Chondrocyte (in vitro differentiated cells): ENCODE data around the gene UTS2R. TPM values are rescaled to one million over a fixed set of nuclear protein-coding genes. Genes with fewer than 3 reads are reported as not detected.

ENCODE experiments used
- DNase-seq: peaks from one replicate; pipeline ENCODE4 v3.0.0; 2021; ENCODE audit warnings: mixed read lengths, low spot score
- H3K27ac Mint-ChIP-seq: one replicate; pipeline ENCODE4 v1.8.0; 2021; ENCODE audit warnings: mild to moderate bottlenecking, moderate library complexity, mixed read lengths; ENCODE audit not compliant: unreplicated experiment
- H3K27me3 Mint-ChIP-seq: 2 replicates; pipeline ENCODE4 v1.8.0; 2021; ENCODE audit warnings: low read depth, mixed read lengths
- H3K36me3 Mint-ChIP-seq: 2 replicates; pipeline ENCODE4 v1.8.0; 2021; ENCODE audit warnings: low read depth, mixed read lengths
- H3K4me1 Mint-ChIP-seq: 2 replicates; pipeline ENCODE4 v1.8.0; 2021; ENCODE audit warnings: low read depth, mild to moderate bottlenecking, mixed read lengths
- H3K4me3 Mint-ChIP-seq: one replicate; pipeline ENCODE4 v1.8.0; 2021; ENCODE audit warnings: mild to moderate bottlenecking, moderate library complexity, mixed read lengths; ENCODE audit not compliant: unreplicated experiment
- H3K9me3 Mint-ChIP-seq: 2 replicates; pipeline ENCODE4 v1.8.0; 2021; ENCODE audit warnings: low read depth, mixed read lengths
- total RNA-seq: library from RNA; stranded (reverse); gene quantifications from 3 replicates; pipeline ENCODE4 v1.2.1, GENCODE V29; 2021
- TF ChIP-seq, protein P1 (sequence below): fragments of 200-600 bp; sonication (generic); IDR thresholded peaks from 2 replicates; pipeline ENCODE4 v1.5.0; 2021; ENCODE audit warnings: antibody characterized with exemption, mild to moderate bottlenecking, moderate library complexity

The UTS2R gene
- total RNA-seq, 1 donor from 2014 or later = not detected

DNA sequence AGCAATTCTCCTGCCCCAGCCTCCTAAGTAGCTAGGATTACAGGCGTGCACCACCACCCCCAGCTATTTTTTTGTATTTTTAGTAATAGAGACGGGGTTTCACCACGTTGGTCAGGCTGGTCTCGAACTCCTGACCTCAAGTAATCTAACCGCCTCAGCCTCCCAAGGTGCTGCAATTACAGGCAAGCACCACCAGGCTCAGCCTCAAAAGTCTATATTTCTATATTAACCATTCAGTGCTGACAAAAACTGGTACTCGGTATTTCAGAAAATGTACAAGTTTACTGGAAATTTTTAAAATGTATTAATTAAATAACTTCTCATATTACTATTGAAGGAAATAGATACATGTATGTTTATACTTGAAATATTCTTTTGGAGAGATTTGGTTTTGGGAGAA, 45.2 kb downstream of the UTS2R start:
- Mint-ChIP-seq H3K4me1 (peaks cover 17% of the 10 kb centered on the region), H3K4me3 (no peak overlapping the region), H3K36me3 (peaks cover 2% of the 10 kb centered on the region), H3K9me3 (no peaks in the 10 kb centered on the region), H3K27me3 (no peaks in the 10 kb centered on the region), H3K27ac (no peak overlapping the region)
- no peak for DNase-seq
- TF ChIP-seq, protein P1, sequence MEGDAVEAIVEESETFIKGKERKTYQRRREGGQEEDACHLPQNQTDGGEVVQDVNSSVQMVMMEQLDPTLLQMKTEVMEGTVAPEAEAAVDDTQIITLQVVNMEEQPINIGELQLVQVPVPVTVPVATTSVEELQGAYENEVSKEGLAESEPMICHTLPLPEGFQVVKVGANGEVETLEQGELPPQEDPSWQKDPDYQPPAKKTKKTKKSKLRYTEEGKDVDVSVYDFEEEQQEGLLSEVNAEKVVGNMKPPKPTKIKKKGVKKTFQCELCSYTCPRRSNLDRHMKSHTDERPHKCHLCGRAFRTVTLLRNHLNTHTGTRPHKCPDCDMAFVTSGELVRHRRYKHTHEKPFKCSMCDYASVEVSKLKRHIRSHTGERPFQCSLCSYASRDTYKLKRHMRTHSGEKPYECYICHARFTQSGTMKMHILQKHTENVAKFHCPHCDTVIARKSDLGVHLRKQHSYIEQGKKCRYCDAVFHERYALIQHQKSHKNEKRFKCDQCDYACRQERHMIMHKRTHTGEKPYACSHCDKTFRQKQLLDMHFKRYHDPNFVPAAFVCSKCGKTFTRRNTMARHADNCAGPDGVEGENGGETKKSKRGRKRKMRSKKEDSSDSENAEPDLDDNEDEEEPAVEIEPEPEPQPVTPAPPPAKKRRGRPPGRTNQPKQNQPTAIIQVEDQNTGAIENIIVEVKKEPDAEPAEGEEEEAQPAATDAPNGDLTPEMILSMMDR = peak; percentile 35

DNA sequence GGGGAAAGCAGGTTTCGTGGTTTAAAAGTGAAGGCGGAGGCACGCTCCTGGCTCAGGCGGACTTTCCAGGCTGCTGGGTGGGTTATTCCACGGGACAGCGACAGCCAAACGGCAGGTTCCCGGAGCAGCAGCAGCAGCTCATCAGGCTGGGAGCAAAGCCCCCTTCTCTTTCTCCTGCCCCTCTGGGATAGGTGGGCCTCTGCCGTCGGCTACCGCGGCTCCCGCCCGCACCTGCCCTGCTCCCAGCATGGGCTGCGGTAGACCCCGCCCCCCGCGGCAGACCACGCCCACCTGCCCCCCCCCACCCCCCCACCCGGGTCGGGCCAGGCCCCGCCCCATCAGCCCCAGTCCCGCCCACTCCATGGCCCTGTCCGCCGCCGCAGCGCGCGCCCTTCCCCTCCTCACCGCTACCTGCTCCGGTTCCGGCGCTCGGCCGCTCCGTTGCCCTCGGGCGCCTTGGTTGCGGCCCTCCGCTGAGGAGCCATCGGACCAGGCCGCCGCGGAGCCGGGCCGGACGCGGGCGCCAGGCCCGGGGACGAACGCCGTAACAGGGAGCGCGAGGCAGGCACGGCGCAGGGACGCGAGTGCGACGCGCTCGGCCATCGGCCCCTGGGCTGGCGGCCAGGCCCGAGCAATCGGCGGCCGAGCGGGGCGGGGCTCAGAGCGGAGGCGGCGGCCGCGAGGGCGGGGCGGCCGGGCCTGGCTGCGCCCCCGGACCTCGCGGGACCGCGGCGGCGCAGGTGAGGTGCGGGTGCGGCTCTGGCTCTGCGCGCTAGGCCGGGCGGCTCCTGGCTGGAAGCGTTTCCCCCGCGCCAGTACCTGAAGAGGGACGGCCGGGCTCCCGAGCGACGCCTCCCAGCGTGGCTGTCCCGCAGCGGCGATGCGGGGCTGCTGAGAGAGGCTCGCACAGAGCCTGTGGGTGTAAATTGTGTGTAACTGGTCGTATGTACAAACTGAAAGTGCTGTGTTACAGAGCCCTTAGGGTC, 46.7 kb downstream of the UTS2R start, which contains the start of the genes HEXD and OGFOD3:
TSS of gene HEXD (plus strand) at position 347 of the 986 bp plus-strand sequence. CDS start 1,453 bp downstream, outside the sequence.
TSS of gene OGFOD3 (minus strand) at position 586 of the 986 bp plus-strand sequence. CDS start at position 485, 101 bp downstream.
- Mint-ChIP-seq H3K36me3 (peaks cover 8% of the 10 kb centered on the region), H3K4me3 (peak within 1 kb of the TSS; percentile 76), H3K27ac (no peak within 1 kb of the TSS), H3K9me3 (peaks cover 14% of the 10 kb centered on the region), H3K4me1 (peaks cover 17% of the 10 kb centered on the region), H3K27me3 (no peaks in the 10 kb centered on the region)
- TF ChIP-seq, protein P1 = peak; percentile 4
- no peak for DNase-seq

DNA sequence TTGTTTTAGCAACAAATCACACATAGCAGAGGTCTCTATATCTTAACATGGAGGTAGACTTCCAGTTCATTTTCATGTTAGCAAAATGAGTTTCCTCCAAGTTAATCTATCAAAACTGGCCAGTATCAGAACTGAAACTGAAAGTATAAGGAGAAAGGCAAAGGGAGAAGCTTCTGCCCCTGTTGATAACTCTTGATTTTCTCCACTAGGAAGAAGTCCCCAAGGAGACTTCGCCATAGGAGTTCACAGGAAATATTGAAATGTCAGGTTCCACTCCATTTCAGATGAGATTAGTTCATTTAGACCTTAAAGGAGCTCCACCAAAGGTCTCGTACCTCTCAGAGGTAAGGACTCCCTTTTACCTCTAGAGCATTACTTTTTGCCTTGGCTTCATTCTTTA, 48.0 kb downstream of the UTS2R start:
- H3K4me1 Mint-ChIP-seq = peaks cover 14% of the 10 kb centered on the region
- no peak overlapping the region for H3K4me3 Mint-ChIP-seq
- DNase-seq = no peak
- H3K27me3 Mint-ChIP-seq = no peaks in the 10 kb centered on the region
- H3K9me3 Mint-ChIP-seq = peaks cover 14% of the 10 kb centered on the region
- no peak overlapping the region for H3K27ac Mint-ChIP-seq
- peaks cover 8% of the 10 kb centered on the region for H3K36me3 Mint-ChIP-seq
- TF ChIP-seq, protein P1 = no peak

DNA sequence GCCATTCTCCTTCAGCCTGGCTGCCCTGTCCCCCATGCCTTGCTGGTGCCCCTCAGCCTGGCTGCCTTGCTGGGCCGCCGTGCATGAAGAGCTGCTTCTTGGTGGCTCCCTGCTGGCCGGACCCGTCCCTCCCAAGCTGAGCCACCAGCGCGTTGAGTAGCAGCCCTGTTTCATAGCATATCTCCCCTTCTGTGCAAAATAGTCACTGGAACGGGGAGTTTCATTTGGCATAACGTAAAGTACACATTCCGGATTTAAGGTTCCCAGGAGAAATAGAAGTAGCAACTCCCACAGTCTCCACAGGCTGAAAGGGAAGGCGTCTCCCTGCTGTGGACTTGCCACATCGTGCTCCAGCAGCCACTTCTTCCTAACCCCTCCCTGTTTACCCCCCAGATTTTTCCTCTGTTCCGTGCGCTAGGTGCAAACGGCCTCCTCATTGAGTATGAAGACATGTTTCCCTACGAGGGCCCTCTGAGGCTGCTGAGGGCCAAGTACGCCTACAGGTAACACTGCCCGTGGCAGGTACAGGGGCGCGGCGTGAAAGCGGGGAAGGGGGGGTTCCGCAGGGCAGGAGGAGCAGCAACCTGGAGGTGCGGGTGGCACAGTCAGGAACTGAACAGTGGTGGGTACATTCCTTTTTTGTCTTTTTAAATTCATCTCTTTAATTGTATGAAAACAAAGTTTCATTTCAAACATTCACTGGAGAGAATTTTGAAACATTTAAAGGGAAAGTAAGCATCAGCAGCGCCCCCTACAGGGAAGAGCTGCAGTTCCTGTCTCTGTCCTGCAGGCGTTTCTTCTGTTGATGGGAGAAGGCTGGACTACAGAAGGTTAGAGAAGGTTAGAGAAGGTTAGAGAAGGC, 52.7 kb downstream of the UTS2R start:
- Mint-ChIP-seq H3K27me3 (no peaks in the 10 kb centered on the region), H3K36me3 (peaks cover 8% of the 10 kb centered on the region), H3K4me1 (peaks cover 1% of the 10 kb centered on the region), H3K27ac (no peak overlapping the region), H3K4me3 (no peak overlapping the region), H3K9me3 (peaks cover 14% of the 10 kb centered on the region)
- DNase-seq = no peak
- TF ChIP-seq, protein P1 = peak; percentile 73

DNA sequence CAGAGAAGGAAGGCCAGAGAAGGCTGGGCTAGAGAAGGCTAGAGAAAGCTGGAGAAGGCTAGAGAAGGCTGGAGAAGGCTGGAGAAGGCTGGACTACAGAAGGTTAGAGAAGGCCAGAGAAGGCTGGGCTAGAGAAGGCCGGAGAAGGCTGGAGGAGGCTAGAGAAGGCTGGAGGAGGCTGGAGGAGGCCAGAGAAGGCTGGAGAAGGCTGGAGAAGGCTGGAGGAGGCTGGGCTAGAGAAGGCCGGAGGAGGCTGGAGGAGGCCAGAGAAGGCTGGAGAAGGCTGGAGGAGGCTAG, 53.2 kb downstream of the UTS2R start:
- H3K4me3 Mint-ChIP-seq = no peak overlapping the region
- TF ChIP-seq, protein P1 = no peak
- no peaks in the 10 kb centered on the region for H3K4me1 Mint-ChIP-seq
- no peaks in the 10 kb centered on the region for H3K27me3 Mint-ChIP-seq
- no peak for DNase-seq
- H3K9me3 Mint-ChIP-seq = peaks cover 14% of the 10 kb centered on the region
- no peak overlapping the region for H3K27ac Mint-ChIP-seq
- peaks cover 8% of the 10 kb centered on the region for H3K36me3 Mint-ChIP-seq
